Astrocyte (in vitro differentiated cells and primary cell): ENCODE data around the gene ZBTB18. TPM values are rescaled to one million over a fixed set of nuclear protein-coding genes. Genes with fewer than 3 reads are reported as not detected.
A peak's percentile ranks its signal among the peaks of the same experiment; 100 is the strongest.

ENCODE experiments used
- DNase-seq: peaks from one replicate; pipeline ENCODE4 v3.0.0-alpha.2; 2010; ENCODE audit warnings: low read depth
- FAIRE-seq: peaks from 2 replicates; lab custom pipeline; 2011; peaks lifted over from hg19 to GRCh38; lab: Jason Lieb, UNC
- H2AFZ ChIP-seq: 2 replicates; pipeline ENCODE4 v1.6.0; 2012; ENCODE audit warnings: low read depth, low read length, inconsistent platforms
- H3K27ac ChIP-seq: 2 replicates; pipeline ENCODE4 v1.5.1; 2011; ENCODE audit warnings: low read depth, low read length, inconsistent platforms
- H3K27me3 ChIP-seq: 2 replicates; pipeline ENCODE4 v1.6.0; 2011; ENCODE audit warnings: low read length, inconsistent platforms; ENCODE audit not compliant: insufficient read depth
- H3K36me3 ChIP-seq: 2 replicates; pipeline ENCODE4 v1.5.1; 2011; ENCODE audit warnings: low read length, inconsistent platforms; ENCODE audit not compliant: insufficient read depth
- H3K4me1 ChIP-seq: 2 replicates; pipeline ENCODE4 v1.5.1; 2011; ENCODE audit warnings: low read length, inconsistent platforms; ENCODE audit not compliant: insufficient read depth
- H3K4me2 ChIP-seq: 2 replicates; pipeline ENCODE4 v1.6.0; 2012; ENCODE audit warnings: low read length, inconsistent platforms
- H3K4me3 ChIP-seq: 2 replicates; pipeline ENCODE4 v1.5.1; 2011; ENCODE audit warnings: low read depth, mild to moderate bottlenecking, low read length, inconsistent platforms; ENCODE audit not compliant: insufficient read depth
- H3K79me2 ChIP-seq: 2 replicates; pipeline ENCODE4 v1.6.0; 2012; ENCODE audit warnings: mild to moderate bottlenecking, low read length, inconsistent platforms; ENCODE audit not compliant: insufficient read depth
- H3K9ac ChIP-seq: 2 replicates; pipeline ENCODE4 v1.6.0; 2012; ENCODE audit warnings: mild to moderate bottlenecking, low read length, inconsistent platforms
- H3K9me3 ChIP-seq: 2 replicates; pipeline ENCODE4 v1.5.1; 2012; ENCODE audit warnings: low read depth, mild to moderate bottlenecking, low read length, inconsistent platforms; ENCODE audit not compliant: insufficient read depth
- H4K20me1 ChIP-seq: 2 replicates; pipeline ENCODE4 v1.6.0; 2012; ENCODE audit warnings: low read length, inconsistent platforms; ENCODE audit not compliant: insufficient read depth
- H3K27ac Mint-ChIP-seq: one replicate; pipeline ENCODE4 v1.8.0; 2021; ENCODE audit warnings: mild to moderate bottlenecking, mixed read lengths; ENCODE audit not compliant: unreplicated experiment
- H3K27me3 Mint-ChIP-seq: one replicate; pipeline ENCODE4 v1.8.0; 2021; ENCODE audit warnings: low read depth, mixed read lengths; ENCODE audit not compliant: unreplicated experiment
- H3K36me3 Mint-ChIP-seq: one replicate; pipeline ENCODE4 v1.8.0; 2021; ENCODE audit warnings: low read depth, mixed read lengths; ENCODE audit not compliant: unreplicated experiment
- H3K4me1 Mint-ChIP-seq: one replicate; pipeline ENCODE4 v1.8.0; 2021; ENCODE audit warnings: low read depth, mixed read lengths; ENCODE audit not compliant: unreplicated experiment
- H3K4me3 Mint-ChIP-seq: one replicate; pipeline ENCODE4 v1.8.0; 2021; ENCODE audit warnings: mild to moderate bottlenecking, moderate library complexity, mixed read lengths; ENCODE audit not compliant: unreplicated experiment
- H3K9me3 Mint-ChIP-seq: one replicate; pipeline ENCODE4 v1.8.0; 2021; ENCODE audit warnings: mild to moderate bottlenecking, mixed read lengths; ENCODE audit not compliant: unreplicated experiment
- CTCF ChIP-seq: IDR thresholded peaks from 2 replicates; pipeline ENCODE4 v1.5.1; 2011; ENCODE audit warnings: low read depth, mild to moderate bottlenecking, inconsistent platforms, low read length, moderate library complexity; ENCODE audit not compliant: insufficient read depth
- EZH2 ChIP-seq: IDR thresholded peaks from 2 replicates; pipeline ENCODE4 v1.6.1; 2012; ENCODE audit warnings: mild to moderate bottlenecking, low read length, inconsistent platforms; ENCODE audit not compliant: insufficient read depth
- total RNA-seq: library from RNA; stranded (reverse); gene quantifications from 2 replicates; pipeline ENCODE4 v1.2.1, GENCODE V29; 2021

Gene ZBTB18
- total RNA-seq, 1 donor from 2014 or later, result 19.2 TPM

GRCh38 chr1:244102046-244102445, 51.0 kb downstream of the ZBTB18 start:
- Histone ChIP-seq H3K79me2 (no peaks in the 10 kb centered on the region), H3K4me1 (peaks cover 7% of the 10 kb centered on the region), H3K27ac (no peak overlapping the region), H3K9ac (no peak overlapping the region), H3K36me3 (no peaks in the 10 kb centered on the region), H2AFZ (no peak overlapping the region), H3K9me3 (no peaks in the 10 kb centered on the region), H4K20me1 (no peaks in the 10 kb centered on the region), H3K4me2 (no peak overlapping the region), H3K27me3 (no peaks in the 10 kb centered on the region), H3K4me3 (no peak overlapping the region)
- DNase-seq, result no peak
- no peak for TF ChIP-seq CTCF
- no peak for TF ChIP-seq EZH2
- FAIRE-seq, result no peak
- peaks cover 17% of the 10 kb centered on the region for H3K4me1 Mint-ChIP-seq
- H3K36me3 Mint-ChIP-seq, result no peaks in the 10 kb centered on the region
- H3K9me3 Mint-ChIP-seq, result no peaks in the 10 kb centered on the region
- H3K27me3 Mint-ChIP-seq, result peaks cover 4% of the 10 kb centered on the region
- peak overlapping the region; percentile 23 for H3K27ac Mint-ChIP-seq
- H3K4me3 Mint-ChIP-seq, result no peak overlapping the region

- no peak for DNase-seq
- H3K4me3 Mint-ChIP-seq, result no peak overlapping the region
- peaks cover 7% of the 10 kb centered on the region for H3K4me1 ChIP-seq
- no peak overlapping the region for H2AFZ ChIP-seq
- H4K20me1 ChIP-seq, result no peaks in the 10 kb centered on the region
- H3K27ac Mint-ChIP-seq, result no peak overlapping the region
- H3K79me2 ChIP-seq, result no peaks in the 10 kb centered on the region
- H3K9me3 Mint-ChIP-seq, result no peaks in the 10 kb centered on the region
- no peaks in the 10 kb centered on the region for H3K27me3 ChIP-seq
- no peaks in the 10 kb centered on the region for H3K9me3 ChIP-seq
- H3K4me2 ChIP-seq, result no peak overlapping the region
- H3K27me3 Mint-ChIP-seq, result peaks cover 4% of the 10 kb centered on the region
- FAIRE-seq, result no peak
- no peak overlapping the region for H3K9ac ChIP-seq
- TF ChIP-seq EZH2 (no peak), CTCF (no peak)
- no peak overlapping the region for H3K27ac ChIP-seq
- no peak overlapping the region for H3K4me3 ChIP-seq
- no peaks in the 10 kb centered on the region for H3K36me3 ChIP-seq
- peaks cover 17% of the 10 kb centered on the region for H3K4me1 Mint-ChIP-seq
- no peaks in the 10 kb centered on the region for H3K36me3 Mint-ChIP-seq
Observed at GRCh38 chr1:244102468-244102867, 51.4 kb downstream of the ZBTB18 start.

- Mint-ChIP-seq H3K4me3 (no peak overlapping the region), H3K27me3 (peaks cover 6% of the 10 kb centered on the region), H3K9me3 (no peaks in the 10 kb centered on the region), H3K4me1 (peaks cover 17% of the 10 kb centered on the region), H3K36me3 (no peaks in the 10 kb centered on the region), H3K27ac (peak overlapping the region; percentile 96)
- Histone ChIP-seq H3K27me3 (no peaks in the 10 kb centered on the region), H3K36me3 (no peaks in the 10 kb centered on the region), H3K79me2 (no peaks in the 10 kb centered on the region), H3K9me3 (no peaks in the 10 kb centered on the region), H3K27ac (peak overlapping the region; percentile 71), H4K20me1 (no peaks in the 10 kb centered on the region), H3K4me2 (peak overlapping the region; percentile 79), H3K4me1 (peaks cover 7% of the 10 kb centered on the region), H2AFZ (peak overlapping the region; percentile 48), H3K4me3 (peak overlapping the region; percentile 21), H3K9ac (peak overlapping the region; percentile 58)
- peak; percentile 94 for DNase-seq
- FAIRE-seq, result peak; percentile 83
- TF ChIP-seq CTCF (no peak), EZH2 (no peak)
Observed at GRCh38 chr1:244104309-244105060, 53.4 kb downstream of the ZBTB18 start.
